HepG2 (cell line): Measurements from ENCODE around the gene MRPL58. TPM values are rescaled to one million over a fixed set of nuclear protein-coding genes. Genes with fewer than 3 reads are reported as not detected.

Experiments used
- JDP2 ChIP-seq: sonication (generic); formaldehyde crosslinking; IDR thresholded peaks from 2 replicates; pipeline ENCODE4 v1.8.1; 2022; ENCODE audit warnings: missing genetic modification reagents, borderline replicate concordance
- KDM3A ChIP-seq: IDR thresholded peaks from 2 replicates; pipeline ENCODE4 v1.6.1; 2018; ENCODE audit warnings: low read depth, missing compliant biosample characterization
- MATR3 ChIP-seq: sonication (generic); formaldehyde crosslinking; IDR thresholded peaks from 2 replicates; pipeline ENCODE4 v1.4.0; 2020; ENCODE audit warnings: missing genetic modification reagents
- MTA1 ChIP-seq: sonication (generic); formaldehyde crosslinking; IDR thresholded peaks from 2 replicates; pipeline ENCODE4 v1.4.0; 2020; ENCODE audit warnings: missing genetic modification reagents, mild to moderate bottlenecking, borderline replicate concordance
- NFIB ChIP-seq: sonication (generic); formaldehyde crosslinking; IDR thresholded peaks from 2 replicates; pipeline ENCODE4 v1.9.0; 2021; ENCODE audit warnings: missing genetic modification reagents, mild to moderate bottlenecking, borderline replicate concordance
- NR0B2 ChIP-seq: sonication (generic); formaldehyde crosslinking; IDR thresholded peaks from 2 replicates; pipeline ENCODE4 v1.4.0; 2020; ENCODE audit warnings: mild to moderate bottlenecking, missing genetic modification reagents
- ZMYM2 ChIP-seq: sonication (generic); formaldehyde crosslinking; IDR thresholded peaks from 2 replicates; pipeline ENCODE4 v1.8.0; 2022; ENCODE audit warnings: mild to moderate bottlenecking, missing genetic modification reagents
- ZNF674 ChIP-seq: sonication (generic); formaldehyde crosslinking; IDR thresholded peaks from 2 replicates; pipeline ENCODE4 v1.5.0; 2020; ENCODE audit warnings: low read depth, mild to moderate bottlenecking, missing genetic modification reagents
- ZNF768 ChIP-seq: sonication (generic); formaldehyde crosslinking; IDR thresholded peaks from 2 replicates; pipeline ENCODE4 v1.4.0; 2020; ENCODE audit warnings: missing genetic modification reagents
- polyA plus RNA-seq, 8 experiments: library from polyadenylated mRNA; depleted of rRNA in 3 of 8; stranded (reverse) in 7 of 8; unstranded in 1 of 8; fragments of >200 nt; fragmentation: Illumina TruSeq in 4 of 8; extraction: Trizol in 4 of 8; gene quantifications; 2 replicates each; pipeline versions ENCODE4 v1.2.1 to v1.2.3, GENCODE V29; 2011 to 2016; ENCODE audit warnings: low read depth in 4 of 8, missing spikeins in 1 of 8, mixed read lengths in 1 of 8; ENCODE audit not compliant: insufficient read depth in 1 of 8
- total RNA-seq, 5 experiments: library from RNA; depleted of rRNA; stranded (reverse); fragments of >200 nt; fragmentation: Illumina TruSeq; extraction: Trizol; gene quantifications; 2 replicates each; pipeline ENCODE4 v1.2.3, GENCODE V29; 2016; ENCODE audit warnings: low read depth in 1 of 5
- TF ChIP-seq, protein P1 (sequence below): sonication (generic); formaldehyde crosslinking; IDR thresholded peaks from one replicate; pipeline ENCODE4 v1.5.1; 2020; ENCODE audit warnings: mild to moderate bottlenecking, missing genetic modification reagents; ENCODE audit errors: not compliant biosample characterization
- TF ChIP-seq, protein P2 (sequence below): sonication (generic); formaldehyde crosslinking; IDR thresholded peaks from 2 replicates; pipeline ENCODE4 v1.5.0; 2020; ENCODE audit warnings: mild to moderate bottlenecking, missing genetic modification reagents, borderline replicate concordance
- TF ChIP-seq, protein P3 (sequence below): sonication (generic); formaldehyde crosslinking; conservative IDR thresholded peaks from 2 replicates; pipeline ENCODE4 v1.8.0; 2022; ENCODE audit warnings: mild to moderate bottlenecking, moderate library complexity, missing genetic modification reagents

The MRPL58 gene
- total and polyA plus RNA-seq, 2 of the 13 experiments (the other 11 are each of a cell fraction or from before 2014, with no cell fraction given), result 44.9 to 68.9 TPM

- TF ChIP-seq, protein P1, sequence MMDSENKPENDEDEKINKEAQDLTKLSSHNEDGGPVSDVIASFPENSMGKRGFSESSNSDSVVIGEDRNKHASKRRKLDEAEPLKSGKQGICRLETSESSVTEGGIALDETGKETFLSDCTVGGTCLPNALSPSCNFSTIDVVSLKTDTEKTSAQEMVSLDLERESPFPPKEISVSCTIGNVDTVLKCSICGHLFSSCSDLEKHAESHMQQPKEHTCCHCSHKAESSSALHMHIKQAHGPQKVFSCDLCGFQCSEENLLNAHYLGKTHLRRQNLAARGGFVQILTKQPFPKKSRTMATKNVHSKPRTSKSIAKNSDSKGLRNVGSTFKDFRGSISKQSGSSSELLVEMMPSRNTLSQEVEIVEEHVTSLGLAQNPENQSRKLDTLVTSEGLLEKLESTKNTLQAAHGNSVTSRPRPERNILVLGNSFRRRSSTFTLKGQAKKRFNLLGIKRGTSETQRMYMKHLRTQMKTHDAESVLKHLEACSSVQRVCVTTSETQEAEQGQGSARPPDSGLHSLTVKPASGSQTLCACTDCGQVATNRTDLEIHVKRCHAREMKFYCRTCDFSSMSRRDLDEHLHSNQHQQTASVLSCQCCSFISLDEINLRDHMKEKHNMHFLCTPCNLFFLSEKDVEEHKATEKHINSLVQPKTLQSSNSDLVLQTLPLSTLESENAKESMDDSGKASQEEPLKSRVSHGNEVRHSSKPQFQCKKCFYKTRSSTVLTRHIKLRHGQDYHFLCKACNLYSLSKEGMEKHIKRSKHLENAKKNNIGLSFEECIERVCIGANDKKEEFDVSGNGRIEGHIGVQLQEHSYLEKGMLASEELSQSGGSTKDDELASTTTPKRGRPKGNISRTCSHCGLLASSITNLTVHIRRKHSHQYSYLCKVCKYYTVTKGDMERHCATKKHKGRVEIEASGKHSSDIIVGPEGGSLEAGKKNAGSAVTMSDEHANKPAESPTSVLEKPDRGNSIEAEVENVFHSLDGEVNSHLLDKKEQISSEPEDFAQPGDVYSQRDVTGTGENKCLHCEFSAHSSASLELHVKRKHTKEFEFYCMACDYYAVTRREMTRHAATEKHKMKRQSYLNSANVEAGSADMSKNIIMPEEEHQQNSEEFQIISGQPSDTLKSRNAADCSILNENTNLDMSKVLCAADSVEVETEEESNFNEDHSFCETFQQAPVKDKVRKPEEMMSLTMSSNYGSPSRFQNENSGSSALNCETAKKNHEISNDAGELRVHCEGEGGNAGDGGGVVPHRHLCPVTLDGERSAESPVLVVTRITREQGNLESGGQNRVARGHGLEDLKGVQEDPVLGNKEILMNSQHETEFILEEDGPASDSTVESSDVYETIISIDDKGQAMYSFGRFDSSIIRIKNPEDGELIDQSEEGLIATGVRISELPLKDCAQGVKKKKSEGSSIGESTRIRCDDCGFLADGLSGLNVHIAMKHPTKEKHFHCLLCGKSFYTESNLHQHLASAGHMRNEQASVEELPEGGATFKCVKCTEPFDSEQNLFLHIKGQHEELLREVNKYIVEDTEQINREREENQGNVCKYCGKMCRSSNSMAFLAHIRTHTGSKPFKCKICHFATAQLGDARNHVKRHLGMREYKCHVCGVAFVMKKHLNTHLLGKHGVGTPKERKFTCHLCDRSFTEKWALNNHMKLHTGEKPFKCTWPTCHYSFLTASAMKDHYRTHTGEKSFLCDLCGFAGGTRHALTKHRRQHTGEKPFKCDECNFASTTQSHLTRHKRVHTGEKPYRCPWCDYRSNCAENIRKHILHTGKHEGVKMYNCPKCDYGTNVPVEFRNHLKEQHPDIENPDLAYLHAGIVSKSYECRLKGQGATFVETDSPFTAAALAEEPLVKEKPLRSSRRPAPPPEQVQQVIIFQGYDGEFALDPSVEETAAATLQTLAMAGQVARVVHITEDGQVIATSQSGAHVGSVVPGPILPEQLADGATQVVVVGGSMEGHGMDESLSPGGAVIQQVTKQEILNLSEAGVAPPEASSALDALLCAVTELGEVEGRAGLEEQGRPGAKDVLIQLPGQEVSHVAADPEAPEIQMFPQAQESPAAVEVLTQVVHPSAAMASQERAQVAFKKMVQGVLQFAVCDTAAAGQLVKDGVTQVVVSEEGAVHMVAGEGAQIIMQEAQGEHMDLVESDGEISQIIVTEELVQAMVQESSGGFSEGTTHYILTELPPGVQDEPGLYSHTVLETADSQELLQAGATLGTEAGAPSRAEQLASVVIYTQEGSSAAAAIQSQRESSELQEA (CRISPR knock-in tag), result no peak
- TF ChIP-seq MATR3 (CRISPR knock-in tag) (no peak), ZNF674 (CRISPR knock-in tag) (no peak), JDP2 (CRISPR knock-in tag) (no peak), MTA1 (CRISPR knock-in tag) (no peak), ZMYM2 (CRISPR knock-in tag) (0 out of 2 replicates have a peak, but pooled peaks have one; percentile 36), NR0B2 (CRISPR knock-in tag) (0 out of 2 replicates have a peak, but pooled peaks have one; percentile 18), NFIB (CRISPR knock-in tag) (0 out of 2 replicates have a peak, but pooled peaks have one; percentile 66), ZNF768 (CRISPR knock-in tag) (peak; percentile 11; the same call in 1 of the 2 replicates), KDM3A (CRISPR knock-in tag) (peak; percentile 65; the same call in 1 of the 2 replicates)
- TF ChIP-seq, protein P2, sequence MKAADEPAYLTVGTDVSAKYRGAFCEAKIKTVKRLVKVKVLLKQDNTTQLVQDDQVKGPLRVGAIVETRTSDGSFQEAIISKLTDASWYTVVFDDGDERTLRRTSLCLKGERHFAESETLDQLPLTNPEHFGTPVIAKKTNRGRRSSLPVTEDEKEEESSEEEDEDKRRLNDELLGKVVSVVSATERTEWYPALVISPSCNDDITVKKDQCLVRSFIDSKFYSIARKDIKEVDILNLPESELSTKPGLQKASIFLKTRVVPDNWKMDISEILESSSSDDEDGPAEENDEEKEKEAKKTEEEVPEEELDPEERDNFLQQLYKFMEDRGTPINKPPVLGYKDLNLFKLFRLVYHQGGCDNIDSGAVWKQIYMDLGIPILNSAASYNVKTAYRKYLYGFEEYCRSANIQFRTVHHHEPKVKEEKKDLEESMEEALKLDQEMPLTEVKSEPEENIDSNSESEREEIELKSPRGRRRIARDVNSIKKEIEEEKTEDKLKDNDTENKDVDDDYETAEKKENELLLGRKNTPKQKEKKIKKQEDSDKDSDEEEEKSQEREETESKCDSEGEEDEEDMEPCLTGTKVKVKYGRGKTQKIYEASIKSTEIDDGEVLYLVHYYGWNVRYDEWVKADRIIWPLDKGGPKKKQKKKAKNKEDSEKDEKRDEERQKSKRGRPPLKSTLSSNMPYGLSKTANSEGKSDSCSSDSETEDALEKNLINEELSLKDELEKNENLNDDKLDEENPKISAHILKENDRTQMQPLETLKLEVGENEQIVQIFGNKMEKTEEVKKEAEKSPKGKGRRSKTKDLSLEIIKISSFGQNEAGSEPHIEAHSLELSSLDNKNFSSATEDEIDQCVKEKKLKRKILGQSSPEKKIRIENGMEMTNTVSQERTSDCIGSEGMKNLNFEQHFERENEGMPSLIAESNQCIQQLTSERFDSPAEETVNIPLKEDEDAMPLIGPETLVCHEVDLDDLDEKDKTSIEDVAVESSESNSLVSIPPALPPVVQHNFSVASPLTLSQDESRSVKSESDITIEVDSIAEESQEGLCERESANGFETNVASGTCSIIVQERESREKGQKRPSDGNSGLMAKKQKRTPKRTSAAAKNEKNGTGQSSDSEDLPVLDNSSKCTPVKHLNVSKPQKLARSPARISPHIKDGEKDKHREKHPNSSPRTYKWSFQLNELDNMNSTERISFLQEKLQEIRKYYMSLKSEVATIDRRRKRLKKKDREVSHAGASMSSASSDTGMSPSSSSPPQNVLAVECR (CRISPR knock-in tag), result no peak; the same call in 1 of the 2 replicates
- TF ChIP-seq, protein P3, sequence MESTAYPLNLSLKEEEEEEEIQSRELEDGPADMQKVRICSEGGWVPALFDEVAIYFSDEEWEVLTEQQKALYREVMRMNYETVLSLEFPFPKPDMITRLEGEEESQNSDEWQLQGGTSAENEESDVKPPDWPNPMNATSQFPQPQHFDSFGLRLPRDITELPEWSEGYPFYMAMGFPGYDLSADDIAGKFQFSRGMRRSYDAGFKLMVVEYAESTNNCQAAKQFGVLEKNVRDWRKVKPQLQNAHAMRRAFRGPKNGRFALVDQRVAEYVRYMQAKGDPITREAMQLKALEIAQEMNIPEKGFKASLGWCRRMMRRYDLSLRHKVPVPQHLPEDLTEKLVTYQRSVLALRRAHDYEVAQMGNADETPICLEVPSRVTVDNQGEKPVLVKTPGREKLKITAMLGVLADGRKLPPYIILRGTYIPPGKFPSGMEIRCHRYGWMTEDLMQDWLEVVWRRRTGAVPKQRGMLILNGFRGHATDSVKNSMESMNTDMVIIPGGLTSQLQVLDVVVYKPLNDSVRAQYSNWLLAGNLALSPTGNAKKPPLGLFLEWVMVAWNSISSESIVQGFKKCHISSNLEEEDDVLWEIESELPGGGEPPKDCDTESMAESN (CRISPR knock-in tag), result peak; percentile 49
These were observed 24.4 kb upstream of the MRPL58 start (continued) for GRCh38 chr17:74987909-74988711.
